Neural cell (in vitro differentiated cells): ENCODE measurements around the gene EYS.

Experiments
- CTCF ChIP-seq: fragments of 450-650 bp; IDR thresholded peaks from 2 replicates; pipeline ENCODE4 v1.5.1; 2014; ENCODE audit warnings: antibody characterized with exemption, mild to moderate bottlenecking, moderate library complexity; ENCODE audit not compliant: poor library complexity, severe bottlenecking
- EP300 ChIP-seq: fragments of 450-650 bp; conservative IDR thresholded peaks from 2 replicates; pipeline ENCODE4 v1.6.1; 2014; ENCODE audit warnings: antibody characterized with exemption, mild to moderate bottlenecking, moderate library complexity; ENCODE audit not compliant: poor library complexity, severe bottlenecking
- EZH2 ChIP-seq: fragments of 200-600, 300-800 bp; shearing (Covaris generic), sonication (generic); IDR thresholded peaks from 2 replicates; pipeline ENCODE4 v1.6.1; 2014; ENCODE audit warnings: antibody characterized with exemption, low read length, borderline replicate concordance, mild to moderate bottlenecking; ENCODE audit not compliant: insufficient read depth, poor library complexity, severe bottlenecking
- MXI1 ChIP-seq: fragments of 450-650 bp; conservative IDR thresholded peaks from 2 replicates; pipeline ENCODE4 v1.6.1; 2014; ENCODE audit warnings: antibody characterized with exemption, mild to moderate bottlenecking; ENCODE audit not compliant: poor library complexity, severe bottlenecking
- POLR2AphosphoS5 ChIP-seq: IDR thresholded peaks from 2 replicates; pipeline ENCODE4 v1.6.1; 2012
- RAD21 ChIP-seq: fragments of 450-650 bp; conservative IDR thresholded peaks from 2 replicates; pipeline ENCODE4 v1.6.1; 2014; ENCODE audit warnings: antibody characterized with exemption, mild to moderate bottlenecking, moderate library complexity
- REST ChIP-seq: IDR thresholded peaks from 2 replicates; pipeline ENCODE4 v1.6.1; 2012; ENCODE audit warnings: borderline replicate concordance
- SMC3 ChIP-seq: fragments of 450-650 bp; conservative IDR thresholded peaks from 2 replicates; pipeline ENCODE4 v1.6.1; 2014; ENCODE audit warnings: antibody characterized with exemption, mild to moderate bottlenecking, moderate library complexity; ENCODE audit not compliant: poor library complexity
- TAF1 ChIP-seq: IDR thresholded peaks from 2 replicates; pipeline ENCODE4 v1.6.1; 2012; ENCODE audit warnings: low read depth

GRCh38 chr6:64064919-64065318 lies 1642.1 kb downstream of the EYS start:
- TF ChIP-seq CTCF, result no peak
- TF ChIP-seq POLR2AphosphoS5, result no peak
- TF ChIP-seq EZH2, result no peak
- no peak for TF ChIP-seq EP300
- TF ChIP-seq MXI1, result no peak
- TF ChIP-seq TAF1, result no peak
- no peak for TF ChIP-seq SMC3
- no peak for TF ChIP-seq REST
- no peak for TF ChIP-seq RAD21
